ENCODE measurements around the gene DGKA.
A peak's percentile ranks its signal among the peaks of the same experiment; 100 is the strongest.
"Not testable (repeated sequence)": the region's sequence is repeated elsewhere in the genome, so short reads cannot be mapped to it uniquely, and the experiment has no call there.

DGKA gene

DNA sequence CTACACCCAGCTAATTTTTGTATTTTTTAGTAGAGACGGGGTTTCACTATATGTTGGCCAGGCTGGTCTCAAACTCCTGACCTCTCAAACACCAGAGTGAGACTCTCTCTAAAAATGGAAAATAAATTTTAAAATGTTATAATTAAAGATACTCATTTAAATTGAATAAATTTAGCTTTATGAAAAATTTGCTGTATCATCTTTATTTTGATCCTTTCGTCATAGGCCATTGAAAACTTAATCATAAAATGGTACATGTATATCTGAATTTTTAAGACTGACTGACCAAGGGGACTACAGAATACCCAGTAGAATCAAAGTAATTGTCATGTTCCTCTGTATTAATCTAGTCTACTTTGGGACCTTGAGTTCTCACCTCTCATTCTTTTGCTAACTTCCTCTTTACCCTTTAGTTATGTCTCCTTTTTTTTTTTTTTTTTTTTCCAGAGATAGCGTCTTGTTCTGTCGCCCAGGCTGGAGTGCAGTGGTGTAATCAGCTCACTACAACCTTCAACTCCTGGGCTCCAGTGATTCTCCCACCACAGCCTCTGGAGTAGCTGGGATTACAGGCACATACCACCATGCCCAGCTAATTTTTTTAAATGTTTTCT, 52.4 kb downstream of the DGKA start:
- in situ Hi-C loops (cut with HindIII; ENCODE audit: low pct_ligation_motif_present, low pct_unique_long_range_greater_than_20kb, low sequenced_read_pairs), result no loop called here
- no peak for DNase-seq

GRCh38 chr12:55984861-55985260, 53.9 kb downstream of the DGKA start:
- in situ Hi-C loops (cut with HindIII; ENCODE audit: low pct_ligation_motif_present, low pct_unique_long_range_greater_than_20kb, low sequenced_read_pairs), result no loop called here
- DNase-seq, result no peak

- no peak for DNase-seq
- in situ Hi-C loops (cut with HindIII; ENCODE audit: low pct_ligation_motif_present, low pct_unique_long_range_greater_than_20kb, low sequenced_read_pairs), result no loop called here
These were observed 54.4 kb downstream of the DGKA start for GRCh38 chr12:55985341-55985740.

- DNase-seq; in situ Hi-C loops (cut with HindIII; ENCODE audit: low pct_ligation_motif_present, low pct_unique_long_range_greater_than_20kb, low sequenced_read_pairs): not testable (repeated sequence)
These were observed 55.0 kb downstream of the DGKA start for GRCh38 chr12:55985976-55986375.

DNA sequence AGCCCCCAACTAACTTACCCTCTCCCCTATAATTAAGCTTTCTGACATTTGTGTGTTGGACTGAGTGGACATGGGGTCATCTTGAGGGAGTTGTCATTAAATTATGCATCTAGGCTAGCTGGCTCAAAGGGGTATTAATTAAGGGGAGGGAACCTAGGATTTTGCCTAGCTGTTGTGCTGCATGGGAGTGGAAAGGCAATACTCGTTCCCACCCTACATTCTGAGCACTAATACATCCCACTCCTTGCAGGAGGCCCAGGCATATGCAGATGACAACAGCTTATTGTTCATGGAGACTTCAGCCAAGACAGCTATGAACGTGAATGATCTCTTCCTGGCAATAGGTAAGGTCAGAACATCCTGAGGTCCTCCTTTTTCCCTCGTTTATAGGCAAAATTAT, 60.1 kb downstream of the DGKA start:
- no peak for DNase-seq
- in situ Hi-C loops (cut with HindIII; ENCODE audit: low pct_ligation_motif_present, low pct_unique_long_range_greater_than_20kb, low sequenced_read_pairs), result no loop called here

DNA sequence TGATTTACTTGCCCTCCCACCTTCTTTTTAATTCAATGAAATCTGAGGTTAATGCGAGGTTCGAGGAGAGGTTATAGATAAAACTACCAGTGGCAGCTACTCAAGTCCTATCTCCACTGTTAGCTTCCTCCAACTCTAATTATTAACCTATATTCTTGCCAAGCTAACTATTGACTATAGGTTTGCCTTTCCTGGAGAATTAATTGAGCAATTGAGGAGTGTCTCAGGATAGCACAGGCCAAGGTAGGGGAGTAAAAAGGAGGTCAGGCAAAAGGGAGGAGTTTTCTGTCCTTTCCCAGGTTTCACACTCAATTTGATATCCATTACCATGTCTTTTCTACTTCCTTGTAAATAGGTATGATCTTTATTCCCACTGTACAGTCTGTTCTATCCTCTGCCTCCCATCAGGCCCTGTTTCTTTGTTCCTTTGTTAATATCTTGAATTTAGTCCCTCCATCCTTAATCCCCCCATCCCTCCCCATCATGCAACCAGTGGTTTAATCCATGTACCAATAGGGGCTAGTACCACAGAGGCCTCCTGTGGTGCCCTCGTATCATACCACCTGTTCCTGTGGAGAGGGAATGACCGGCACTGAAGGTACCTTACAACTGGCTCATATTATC, 62.4 kb downstream of the DGKA start:
- no peak for DNase-seq
- in situ Hi-C loops (cut with HindIII; ENCODE audit: low pct_ligation_motif_present, low pct_unique_long_range_greater_than_20kb, low sequenced_read_pairs), result no loop called here

DNA sequence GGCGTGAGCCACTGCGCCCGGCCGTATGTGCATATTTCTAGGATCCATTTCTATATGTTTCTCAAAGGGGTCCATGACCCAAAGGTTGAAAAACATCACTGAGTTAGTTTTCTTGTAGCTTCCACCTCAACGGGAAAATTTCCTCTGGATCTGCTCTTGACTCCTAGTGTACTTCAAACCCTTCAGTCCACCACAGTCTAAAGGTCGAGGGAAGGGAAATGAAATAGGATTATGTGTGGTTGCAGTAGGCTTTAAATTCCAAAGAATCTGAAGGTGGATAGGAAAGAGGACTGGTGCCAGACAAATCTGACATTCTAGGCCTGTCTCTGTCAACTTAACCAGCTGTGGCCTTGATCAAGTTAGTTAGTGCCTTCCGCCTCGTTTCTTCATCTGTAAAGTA, 64.4 kb downstream of the DGKA start:
- no peak for DNase-seq
- in situ Hi-C loops (cut with HindIII; ENCODE audit: low pct_ligation_motif_present, low pct_unique_long_range_greater_than_20kb, low sequenced_read_pairs), result no loop called here

DNA sequence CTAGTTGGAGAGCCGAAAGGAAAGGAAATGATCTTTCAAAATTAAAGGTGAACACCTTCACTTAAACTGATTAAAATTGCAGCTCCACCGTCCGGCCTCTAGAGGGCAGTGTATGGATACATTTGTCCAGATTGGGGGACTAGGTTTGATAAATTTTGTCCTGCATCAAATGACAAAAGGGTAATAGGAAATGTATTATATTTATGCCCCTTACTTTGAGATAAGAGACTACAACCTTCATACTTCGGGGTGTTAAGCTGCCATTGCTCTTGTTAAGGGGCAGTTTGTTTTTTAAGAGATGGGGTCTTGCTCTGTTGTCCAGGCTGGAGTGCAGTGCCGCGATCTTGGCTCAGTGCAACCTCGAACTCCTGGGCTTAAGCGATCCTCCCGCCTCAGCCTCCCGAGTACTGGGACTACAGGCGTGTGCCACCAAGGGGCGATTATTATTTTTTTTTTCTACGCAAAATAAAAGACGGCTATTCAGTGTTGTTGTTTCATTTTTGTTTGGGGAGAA, 65.3 kb downstream of the DGKA start:
- DNase-seq, result peak; percentile 81
- in situ Hi-C loops (cut with HindIII; ENCODE audit: low pct_ligation_motif_present, low pct_unique_long_range_greater_than_20kb, low sequenced_read_pairs), result no loop called here

GRCh38 chr12:55996715-55997534, 66.0 kb downstream of the DGKA start, which contains the start of gene SUOX:
SUOX (plus strand) TSS chr12:55997276; CDS start chr12:56002222, 4,946 bp downstream.
- peak; percentile 100 for DNase-seq
- in situ Hi-C loops (cut with HindIII; ENCODE audit: low pct_ligation_motif_present, low pct_unique_long_range_greater_than_20kb, low sequenced_read_pairs), result no loop called here

GRCh38 chr12:55997535-55997859, 66.5 kb downstream of the DGKA start:
- in situ Hi-C loops (cut with HindIII; ENCODE audit: low pct_ligation_motif_present, low pct_unique_long_range_greater_than_20kb, low sequenced_read_pairs), result no loop called here
- DNase-seq, result no peak

DNA sequence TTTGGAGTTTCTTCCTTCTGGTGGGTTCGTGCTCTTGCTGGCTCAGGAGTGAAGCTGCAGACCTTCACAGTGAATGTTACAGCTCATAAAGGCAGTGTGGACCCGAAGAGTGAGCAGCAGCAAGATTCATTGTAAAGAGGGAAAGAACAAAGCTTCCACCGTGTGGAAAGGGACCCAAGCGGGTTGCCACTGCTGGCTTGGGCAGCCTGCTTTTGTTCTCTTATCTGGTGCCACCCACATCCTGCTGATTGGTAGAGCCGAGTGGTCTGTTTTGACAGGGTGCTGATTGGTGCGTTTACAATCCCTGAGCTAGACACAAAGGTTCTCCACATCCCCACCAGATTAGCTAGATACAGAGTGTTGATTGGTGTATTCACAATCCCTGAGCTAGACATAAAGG, 68.6 kb downstream of the DGKA start:
- in situ Hi-C loops (cut with HindIII; ENCODE audit: low pct_ligation_motif_present, low pct_unique_long_range_greater_than_20kb, low sequenced_read_pairs), result not testable (repeated sequence)

DNA sequence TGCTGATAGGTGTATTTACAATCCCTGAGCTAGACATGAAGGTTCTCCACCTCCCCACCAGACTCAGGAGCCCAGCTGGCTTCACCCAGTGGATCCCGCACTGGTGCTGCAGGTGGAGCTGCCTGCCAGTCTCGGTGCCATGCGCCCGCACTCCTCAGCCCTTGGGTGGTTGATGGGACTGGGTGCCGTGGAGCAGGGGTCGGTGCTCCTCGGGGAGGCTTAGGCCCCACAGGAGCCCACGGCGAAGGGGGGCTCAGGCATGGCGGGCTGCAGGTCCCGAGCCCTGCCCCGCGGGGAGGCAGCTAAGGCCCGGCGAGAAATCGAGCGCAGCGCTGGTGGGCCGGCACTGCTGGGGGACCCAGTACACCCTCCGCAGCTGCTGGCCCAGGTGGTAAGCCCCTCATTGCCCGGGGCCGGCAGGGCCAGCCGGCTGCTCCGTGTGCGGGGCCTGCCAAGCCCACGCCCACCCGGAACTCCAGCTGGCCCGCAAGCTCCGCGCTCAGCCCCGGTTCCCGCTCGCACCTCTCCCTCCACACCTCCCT, 69.1 kb downstream of the DGKA start:
- DNase-seq; in situ Hi-C loops (cut with HindIII; ENCODE audit: low pct_ligation_motif_present, low pct_unique_long_range_greater_than_20kb, low sequenced_read_pairs): not testable (repeated sequence)

More for the DNA sequence above, 68.6 kb downstream of the DGKA start:
- not testable (repeated sequence) for DNase-seq

- in situ Hi-C loops (cut with HindIII; ENCODE audit: low pct_ligation_motif_present, low pct_unique_long_range_greater_than_20kb, low sequenced_read_pairs), result no loop called here
These were observed 70.6 kb downstream of the DGKA start for GRCh38 chr12:56001487-56002100.

DNA sequence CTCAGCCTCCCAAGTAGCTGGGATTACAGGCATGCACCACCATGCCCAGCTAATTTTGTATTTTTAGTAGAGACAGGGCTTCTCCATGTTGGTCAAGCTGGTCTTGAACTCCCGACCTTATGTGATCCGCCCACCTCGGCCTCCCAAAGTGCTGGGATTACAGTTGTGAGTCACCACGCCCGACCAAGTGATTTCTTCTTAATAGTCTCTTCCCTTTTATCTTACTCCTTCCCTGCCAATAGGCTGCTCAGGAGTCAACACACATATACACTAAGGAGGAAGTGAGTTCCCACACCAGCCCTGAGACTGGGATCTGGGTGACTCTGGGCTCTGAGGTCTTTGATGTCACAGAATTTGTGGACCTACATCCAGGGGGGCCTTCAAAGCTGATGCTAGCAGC, 72.4 kb downstream of the DGKA start:
- DNase-seq; in situ Hi-C loops (cut with HindIII; ENCODE audit: low pct_ligation_motif_present, low pct_unique_long_range_greater_than_20kb, low sequenced_read_pairs): not testable (repeated sequence)

More at GRCh38 chr12:56001487-56002100, 70.6 kb downstream of the DGKA start:
- DNase-seq, result peak; percentile 58

Data from ACHN (cell line).